Right atrium auricular region (tissue), 2 donors: Measurements from ENCODE around the gene TRAPPC2B. TPM values are rescaled to one million over a fixed set of nuclear protein-coding genes. Genes with fewer than 3 reads are reported as not detected.
"Not testable (repeated sequence)": the region's sequence is repeated elsewhere in the genome, so short reads cannot be mapped to it uniquely, and the experiment has no call there.

Experiments
- DNase-seq: peaks from one replicate; pipeline ENCODE4 v3.0.0-alpha.2; 2019; ENCODE audit warnings: low spot score
- H3K27ac ChIP-seq, 2 donors: fragments of 200-600 bp; sonication (generic); 1 replicate in 1 of 2; 2 replicates in 1 of 2; pipeline ENCODE4 v1.5.1; 2016 to 2019
- H3K27me3 ChIP-seq, 2 donors: fragments of 200-600 bp; sonication (generic); one replicate each; pipeline versions ENCODE4 v1.5.1 to v1.6.0; 2017 to 2019
- H3K36me3 ChIP-seq: fragments of 200-600 bp; sonication (generic); one replicate; pipeline ENCODE4 v1.5.1; 2016
- H3K4me1 ChIP-seq, 2 donors: fragments of 200-600 bp; sonication (generic); one replicate each; pipeline versions ENCODE4 v1.5.1 to v1.6.0; 2017 to 2019
- H3K4me3 ChIP-seq, 2 donors: fragments of 200-600 bp; sonication (generic); 1 replicate in 1 of 2; 2 replicates in 1 of 2; pipeline ENCODE4 v1.5.1; 2017 to 2019; ENCODE audit warnings: mild to moderate bottlenecking in 1 of 2, moderate library complexity in 1 of 2
- H3K9me3 ChIP-seq, 2 donors: fragments of 200-600 bp; sonication (generic); one replicate each; pipeline ENCODE4 v1.5.1; 2019
- total RNA-seq, 2 donors: library from RNA; depleted of rRNA; stranded (reverse); fragments of >200 nt; gene quantifications; one replicate each; pipeline ENCODE4 v1.1.0, GENCODE V29; 2016
- TF ChIP-seq, protein P1 (sequence below), 2 donors: fragments of 200-600 bp; sonication (generic); IDR thresholded peaks; one replicate each; pipeline ENCODE4 v1.5.1; 2019; ENCODE audit warnings: antibody characterized with exemption in 2 of 2

TRAPPC2B gene
- total RNA-seq, 2 donors from 2014 or later = 16.2 to 23.1 TPM

DNA sequence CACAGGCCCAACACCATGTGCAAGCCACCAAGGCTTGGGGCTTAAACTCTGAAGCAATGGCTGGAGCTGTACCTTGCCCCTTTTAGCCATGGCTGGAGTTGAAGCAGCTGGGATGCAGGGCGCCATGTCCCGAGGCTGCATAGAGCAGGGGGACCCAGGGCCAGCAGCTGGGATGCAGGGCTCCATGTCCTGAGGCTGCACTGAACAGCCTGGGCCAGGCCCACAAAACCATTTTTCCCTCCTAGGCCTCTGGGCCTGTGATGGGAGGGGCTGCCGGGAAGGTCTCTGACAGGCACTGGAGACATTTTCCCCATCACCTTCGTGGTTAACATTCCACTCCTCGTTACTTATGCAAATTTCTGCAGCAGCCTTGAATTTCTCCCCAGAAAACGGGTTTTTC lies 10.8 kb downstream of the TRAPPC2B start:
- H3K27ac ChIP-seq = no peak overlapping the region
- H3K9me3 ChIP-seq = peaks cover 6 to 27% of the 10 kb centered on the region in 2 donors
- TF ChIP-seq, protein P1, sequence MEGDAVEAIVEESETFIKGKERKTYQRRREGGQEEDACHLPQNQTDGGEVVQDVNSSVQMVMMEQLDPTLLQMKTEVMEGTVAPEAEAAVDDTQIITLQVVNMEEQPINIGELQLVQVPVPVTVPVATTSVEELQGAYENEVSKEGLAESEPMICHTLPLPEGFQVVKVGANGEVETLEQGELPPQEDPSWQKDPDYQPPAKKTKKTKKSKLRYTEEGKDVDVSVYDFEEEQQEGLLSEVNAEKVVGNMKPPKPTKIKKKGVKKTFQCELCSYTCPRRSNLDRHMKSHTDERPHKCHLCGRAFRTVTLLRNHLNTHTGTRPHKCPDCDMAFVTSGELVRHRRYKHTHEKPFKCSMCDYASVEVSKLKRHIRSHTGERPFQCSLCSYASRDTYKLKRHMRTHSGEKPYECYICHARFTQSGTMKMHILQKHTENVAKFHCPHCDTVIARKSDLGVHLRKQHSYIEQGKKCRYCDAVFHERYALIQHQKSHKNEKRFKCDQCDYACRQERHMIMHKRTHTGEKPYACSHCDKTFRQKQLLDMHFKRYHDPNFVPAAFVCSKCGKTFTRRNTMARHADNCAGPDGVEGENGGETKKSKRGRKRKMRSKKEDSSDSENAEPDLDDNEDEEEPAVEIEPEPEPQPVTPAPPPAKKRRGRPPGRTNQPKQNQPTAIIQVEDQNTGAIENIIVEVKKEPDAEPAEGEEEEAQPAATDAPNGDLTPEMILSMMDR (IDR thresholded peaks at IDR 0.05) = no peak
- peaks cover 71% of the 10 kb centered on the region for H3K36me3 ChIP-seq
- no peaks in the 10 kb centered on the region for H3K27me3 ChIP-seq
- no peak overlapping the region for H3K4me3 ChIP-seq
- no peak for DNase-seq
- no peaks in the 10 kb centered on the region for H3K4me1 ChIP-seq

DNA sequence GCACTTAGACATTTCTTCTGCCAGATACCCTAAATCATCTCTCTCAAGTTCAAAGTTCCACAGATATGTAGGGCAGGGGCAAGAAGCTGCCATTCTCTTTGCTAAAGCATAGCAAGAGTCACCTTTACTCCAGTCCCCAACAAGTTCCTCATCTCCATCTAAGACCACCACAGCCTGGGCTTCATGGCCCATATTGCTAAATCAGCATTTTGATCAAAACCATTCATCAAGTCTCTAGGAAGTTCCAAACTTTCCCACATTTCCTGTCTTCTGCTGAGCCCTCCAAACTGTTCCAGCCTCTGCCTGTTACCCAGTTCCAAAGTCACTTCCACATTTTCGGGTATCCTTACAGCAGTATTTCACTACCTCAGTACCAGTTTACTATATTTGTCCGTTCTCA lies 11.3 kb downstream of the TRAPPC2B start:
- not testable (repeated sequence) for H3K4me3 ChIP-seq, H3K27ac ChIP-seq, DNase-seq, H3K27me3 ChIP-seq, H3K4me1 ChIP-seq
- peaks cover 71% of the 10 kb centered on the region for H3K36me3 ChIP-seq
- H3K9me3 ChIP-seq = peaks cover 6 to 29% of the 10 kb centered on the region in 2 donors

DNA sequence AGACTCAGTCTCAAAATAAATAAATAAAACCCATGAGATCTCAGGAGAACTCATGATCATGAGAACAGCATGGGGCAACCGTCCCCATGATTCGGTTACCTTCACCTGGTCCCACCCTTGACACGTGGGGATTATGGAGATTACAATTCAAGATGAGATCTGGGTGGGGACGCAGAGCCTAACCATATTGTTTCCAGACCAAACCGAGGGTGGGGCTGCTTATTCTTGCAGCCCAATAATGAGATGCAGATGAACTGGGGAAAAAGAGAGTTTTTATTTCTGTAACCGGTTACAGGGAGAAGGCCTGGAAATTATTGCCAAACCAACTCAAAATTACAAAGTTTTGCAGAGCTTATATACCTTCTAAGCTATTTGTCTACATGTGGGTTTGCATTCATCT lies 12.8 kb downstream of the TRAPPC2B start:
- Histone ChIP-seq H3K27me3 (no peaks in the 10 kb centered on the region), H3K4me1 (no peaks in the 10 kb centered on the region), H3K4me3 (no peak overlapping the region), H3K9me3 (peaks cover 6 to 29% of the 10 kb centered on the region in 2 donors), H3K36me3 (peaks cover 71% of the 10 kb centered on the region), H3K27ac (no peak overlapping the region)
- DNase-seq = no peak
- TF ChIP-seq, protein P1 (IDR thresholded peaks at IDR 0.05) = no peak

DNA sequence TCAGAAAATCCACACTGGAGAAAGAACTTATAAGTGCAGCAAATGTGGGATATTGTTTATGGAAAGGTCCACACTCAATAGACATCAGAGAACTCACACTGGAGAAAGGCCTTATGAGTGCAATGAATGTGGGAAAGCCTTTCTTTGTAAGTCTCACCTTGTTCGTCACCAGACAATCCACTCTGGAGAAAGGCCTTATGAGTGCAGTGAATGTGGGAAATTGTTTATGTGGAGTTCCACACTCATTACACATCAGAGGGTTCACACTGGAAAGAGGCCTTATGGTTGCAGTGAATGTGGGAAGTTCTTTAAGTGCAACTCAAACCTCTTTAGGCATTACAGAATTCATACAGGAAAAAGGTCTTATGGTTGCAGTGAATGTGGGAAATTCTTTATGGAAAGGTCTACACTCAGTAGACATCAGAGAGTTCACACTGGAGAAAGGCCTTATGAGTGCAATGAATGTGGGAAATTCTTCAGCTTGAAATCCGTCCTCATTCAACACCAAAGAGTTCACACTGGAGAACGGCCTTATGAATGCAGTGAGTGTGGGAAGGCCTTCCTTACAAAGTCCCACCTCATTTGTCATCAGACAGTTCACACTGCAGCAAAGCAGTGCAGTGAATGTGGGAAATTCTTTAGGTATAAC lies 14.3 kb downstream of the TRAPPC2B start:
- TF ChIP-seq, protein P1 (IDR thresholded peaks at IDR 0.05) = no peak
- no peaks in the 10 kb centered on the region for H3K4me1 ChIP-seq
- H3K27ac ChIP-seq = no peak overlapping the region
- H3K4me3 ChIP-seq = no peak overlapping the region
- no peak for DNase-seq
- peaks cover 6 to 29% of the 10 kb centered on the region in 2 donors for H3K9me3 ChIP-seq
- peaks cover 61% of the 10 kb centered on the region for H3K36me3 ChIP-seq
- no peaks in the 10 kb centered on the region for H3K27me3 ChIP-seq

DNA sequence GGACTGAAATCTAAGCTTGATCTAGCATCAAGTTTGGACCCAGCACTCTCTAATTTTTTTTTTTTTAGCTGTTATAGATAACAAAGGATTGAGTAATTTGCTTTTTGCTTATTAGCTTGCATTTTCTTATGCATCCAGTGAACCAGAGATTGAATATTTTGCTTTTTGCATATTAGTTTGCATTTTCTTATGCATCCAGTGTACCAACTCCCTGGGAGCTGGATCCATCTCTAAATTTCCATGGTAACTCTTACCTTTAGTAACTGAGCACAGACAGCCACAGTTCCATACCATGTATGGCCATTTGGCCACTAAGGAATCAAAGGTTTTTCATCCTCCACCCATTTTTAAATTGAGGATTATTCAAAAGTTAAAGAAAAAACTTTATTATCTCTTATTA lies 17.6 kb downstream of the TRAPPC2B start:
- Histone ChIP-seq H3K4me1 (no peaks in the 10 kb centered on the region), H3K27me3 (no peaks in the 10 kb centered on the region), H3K27ac (no peak overlapping the region), H3K36me3 (peaks cover 30% of the 10 kb centered on the region), H3K9me3 (peaks cover 6 to 29% of the 10 kb centered on the region in 2 donors), H3K4me3 (no peak overlapping the region)
- no peak for DNase-seq
- TF ChIP-seq, protein P1 (IDR thresholded peaks at IDR 0.05) = no peak

DNA sequence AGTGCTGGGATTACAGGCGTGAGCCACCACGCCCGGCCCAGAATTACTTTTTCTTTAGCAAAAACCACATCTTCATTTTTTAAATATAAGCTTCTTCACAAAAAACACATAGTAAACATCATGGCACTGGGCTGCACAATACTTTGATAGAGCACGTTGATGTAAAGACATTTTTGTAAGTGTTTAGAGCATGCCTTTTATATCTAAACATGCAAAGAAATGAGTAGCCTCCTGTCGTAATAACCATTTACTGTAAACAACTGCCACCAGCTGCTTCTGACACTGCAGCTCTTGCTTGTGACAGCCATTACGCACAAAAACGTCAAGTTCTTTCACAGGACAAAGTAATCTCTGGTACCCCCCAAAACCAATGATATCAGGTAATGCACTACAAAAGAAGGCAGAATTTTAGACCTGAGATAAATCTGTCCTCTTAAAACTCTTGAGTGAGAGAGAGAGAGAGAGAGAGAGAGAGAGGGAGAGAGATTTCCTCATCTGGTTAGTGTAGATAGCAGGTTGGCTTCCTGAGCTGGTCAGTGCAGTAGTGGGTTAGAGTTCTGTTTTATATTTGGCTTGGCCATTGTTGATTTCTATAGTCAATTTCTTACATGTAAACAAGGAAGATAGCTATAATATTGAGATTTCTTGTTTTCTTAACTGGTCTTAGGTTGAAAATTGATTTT lies 19.6 kb downstream of the TRAPPC2B start:
- DNase-seq = no peak
- peaks cover 10% of the 10 kb centered on the region for H3K36me3 ChIP-seq
- H3K27ac ChIP-seq = no peak overlapping the region
- peaks cover 0 to 14% of the 10 kb centered on the region in 2 donors for H3K9me3 ChIP-seq
- H3K4me1 ChIP-seq = no peaks in the 10 kb centered on the region
- no peaks in the 10 kb centered on the region for H3K27me3 ChIP-seq
- TF ChIP-seq, protein P1 (IDR thresholded peaks at IDR 0.05) = no peak
- H3K4me3 ChIP-seq = no peak overlapping the region
